Mesendoderm (in vitro differentiated cells): Measurements from ENCODE around the gene PROB1.

Source experiments
- DNase-seq: peaks from one replicate; pipeline ENCODE4 v3.0.0; 2013
- H2AK5ac ChIP-seq: 2 replicates; pipeline ENCODE4 v1.6.1; 2013; ENCODE audit warnings: low read length, inconsistent platforms
- H2BK120ac ChIP-seq: 2 replicates; pipeline ENCODE4 v1.6.1; 2013; ENCODE audit warnings: low read depth, mild to moderate bottlenecking, low read length, moderate library complexity, mixed read lengths
- H2BK15ac ChIP-seq: replicated peaks from 2 replicates; pipeline ENCODE4 v1.6.1; 2013; ENCODE audit warnings: low read depth, mild to moderate bottlenecking, moderate library complexity
- H2BK5ac ChIP-seq: 2 replicates; pipeline ENCODE4 v1.6.1; 2013; ENCODE audit warnings: low read length, inconsistent platforms
- H3K18ac ChIP-seq: 2 replicates; pipeline ENCODE4 v1.6.1; 2013; ENCODE audit warnings: mild to moderate bottlenecking, low read length, mixed read lengths
- H3K23ac ChIP-seq: one replicate; pipeline ENCODE4 v1.6.1; 2013; ENCODE audit warnings: low read length
- H3K27ac ChIP-seq: 2 replicates; pipeline ENCODE4 v1.5.1; 2013; ENCODE audit warnings: low read depth, mild to moderate bottlenecking, inconsistent platforms, low read length, moderate library complexity
- H3K27me3 ChIP-seq: 2 replicates; pipeline ENCODE4 v1.6.1; 2013; ENCODE audit warnings: low read length, control low read depth, mild to moderate bottlenecking, inconsistent platforms; ENCODE audit not compliant: insufficient read depth, poor library complexity
- H3K36me3 ChIP-seq: 2 replicates; pipeline ENCODE4 v1.6.1; 2013; ENCODE audit warnings: low read length, inconsistent platforms; ENCODE audit not compliant: control insufficient read depth, insufficient read depth
- H3K4ac ChIP-seq: one replicate; pipeline ENCODE4 v1.6.1; 2013; ENCODE audit warnings: low read depth, mild to moderate bottlenecking, low read length, moderate library complexity
- H3K4me1 ChIP-seq: 2 replicates; pipeline ENCODE4 v1.6.1; 2013; ENCODE audit warnings: low read depth, low read length, inconsistent platforms; ENCODE audit not compliant: control insufficient read depth
- H3K4me2 ChIP-seq: 2 replicates; pipeline ENCODE4 v1.6.1; 2013; ENCODE audit warnings: low read length
- H3K4me3 ChIP-seq: 2 replicates; pipeline ENCODE4 v1.5.1; 2013; ENCODE audit warnings: mild to moderate bottlenecking, low read length
- H3K56ac ChIP-seq: one replicate; pipeline ENCODE4 v1.6.1; 2013; ENCODE audit warnings: low read length
- H3K79me1 ChIP-seq: 2 replicates; pipeline ENCODE4 v1.6.1; 2013; ENCODE audit warnings: low read length, inconsistent platforms
- H3K79me2 ChIP-seq: 2 replicates; pipeline ENCODE4 v1.6.1; 2013; ENCODE audit warnings: mild to moderate bottlenecking, low read length; ENCODE audit not compliant: control insufficient read depth, insufficient read depth
- H3K9ac ChIP-seq: 2 replicates; pipeline ENCODE4 v1.6.1; 2013; ENCODE audit warnings: low read length, inconsistent platforms
- H4K5ac ChIP-seq: one replicate; pipeline ENCODE4 v1.6.1; 2013; ENCODE audit warnings: low read length
- H4K8ac ChIP-seq: one replicate; pipeline ENCODE4 v1.6.1; 2013; ENCODE audit warnings: low read depth, mild to moderate bottlenecking, control low read depth, low read length, moderate library complexity
- WGBS: extraction: QIAGEN DNeasy Blood & Tissue Kit; methylation state at CpG from one replicate; pipeline ENCODE4 v1.1.7; 2013; ENCODE audit warnings: low lambda C conversion rate, missing lambda C conversion rate; ENCODE audit not compliant: insufficient coverage; ENCODE audit errors: extremely low coverage; 5-methylcytosine and 5-hydroxymethylcytosine counted together

PROB1 gene

GRCh38 chr5:139341187-139341688 lies 53.7 kb downstream of the PROB1 start:
- Histone ChIP-seq H4K5ac (no peak overlapping the region), H4K8ac (no peak overlapping the region), H3K27ac (no peak overlapping the region), H3K79me2 (peaks cover 39% of the 10 kb centered on the region), H2AK5ac (no peak overlapping the region), H3K4me3 (no peak overlapping the region), H3K4ac (no peak overlapping the region), H3K18ac (no peak overlapping the region), H3K4me2 (peak overlapping the region; percentile 87), H3K56ac (peak overlapping the region; percentile 89), H3K27me3 (no peaks in the 10 kb centered on the region), H3K79me1 (no peaks in the 10 kb centered on the region), H2BK120ac (no peak overlapping the region), H2BK15ac (no peak overlapping the region), H3K9ac (peak overlapping the region; percentile 73), H3K36me3 (no peaks in the 10 kb centered on the region), H3K23ac (no peak overlapping the region), H3K4me1 (peaks cover 4% of the 10 kb centered on the region), H2BK5ac (no peak overlapping the region)
- DNase-seq: no peak
- no CpG with 5 or more reads among the region's 17 CpGs for WGBS
